DND-41 (cell line): ENCODE measurements around the gene AUTS2.

Experiments
- EZH2 ChIP-seq: IDR thresholded peaks from 3 replicates; pipeline ENCODE4 v1.6.1; 2012; ENCODE audit warnings: borderline replicate concordance, low read depth, mild to moderate bottlenecking, moderate library complexity, low read length, inconsistent platforms; ENCODE audit not compliant: severe bottlenecking
- TF ChIP-seq, protein P1 (sequence below): IDR thresholded peaks from 2 replicates; pipeline ENCODE4 v1.5.1; 2012; ENCODE audit warnings: borderline replicate concordance, low read length, moderate library complexity, mild to moderate bottlenecking; ENCODE audit not compliant: poor library complexity, severe bottlenecking; ENCODE audit errors: extremely low read depth

DNA sequence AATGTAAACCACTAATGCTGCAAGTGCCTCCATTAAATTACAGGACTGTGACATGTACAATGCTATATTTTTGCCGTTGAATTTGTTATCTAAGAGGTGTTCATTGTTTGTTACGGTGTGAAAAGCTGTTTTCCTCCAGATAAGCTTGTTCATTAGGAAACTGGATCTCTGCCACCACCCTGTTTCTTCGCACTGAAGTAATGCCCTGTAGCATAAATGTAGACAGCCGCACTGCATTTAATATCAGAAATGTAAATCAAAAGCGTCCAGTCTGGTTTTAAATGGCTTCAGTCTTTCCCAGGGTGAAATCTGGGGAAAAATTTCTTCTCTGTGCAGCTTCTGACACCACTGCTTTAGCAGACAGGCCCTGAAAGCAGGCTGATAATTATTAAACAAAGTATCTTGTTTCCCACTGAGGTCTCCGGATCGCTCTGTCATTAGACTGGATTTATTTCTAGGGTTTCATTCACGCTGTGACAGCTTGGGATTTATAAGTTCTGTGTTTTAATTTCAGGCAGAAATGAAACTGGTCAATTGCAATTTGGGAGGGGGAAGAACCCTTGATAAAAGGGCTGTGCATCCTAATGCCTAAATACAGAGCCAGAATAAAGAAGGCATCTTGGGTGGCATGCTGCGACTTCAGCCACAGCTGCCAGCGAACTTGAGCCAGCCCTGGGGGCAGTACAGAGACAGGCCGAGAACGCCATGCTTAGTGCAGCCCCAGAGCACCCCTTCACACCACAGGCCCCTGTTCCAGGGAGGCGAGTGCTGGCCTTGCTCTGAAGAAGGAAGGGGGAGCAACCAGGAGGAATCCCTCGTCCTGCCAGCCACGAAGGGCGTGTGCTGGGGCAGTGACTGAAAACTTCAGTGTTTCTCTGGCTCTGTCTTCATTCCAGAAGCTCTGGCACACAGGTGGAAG is 985.9 kb downstream of the AUTS2 start:
- TF ChIP-seq, protein P1, sequence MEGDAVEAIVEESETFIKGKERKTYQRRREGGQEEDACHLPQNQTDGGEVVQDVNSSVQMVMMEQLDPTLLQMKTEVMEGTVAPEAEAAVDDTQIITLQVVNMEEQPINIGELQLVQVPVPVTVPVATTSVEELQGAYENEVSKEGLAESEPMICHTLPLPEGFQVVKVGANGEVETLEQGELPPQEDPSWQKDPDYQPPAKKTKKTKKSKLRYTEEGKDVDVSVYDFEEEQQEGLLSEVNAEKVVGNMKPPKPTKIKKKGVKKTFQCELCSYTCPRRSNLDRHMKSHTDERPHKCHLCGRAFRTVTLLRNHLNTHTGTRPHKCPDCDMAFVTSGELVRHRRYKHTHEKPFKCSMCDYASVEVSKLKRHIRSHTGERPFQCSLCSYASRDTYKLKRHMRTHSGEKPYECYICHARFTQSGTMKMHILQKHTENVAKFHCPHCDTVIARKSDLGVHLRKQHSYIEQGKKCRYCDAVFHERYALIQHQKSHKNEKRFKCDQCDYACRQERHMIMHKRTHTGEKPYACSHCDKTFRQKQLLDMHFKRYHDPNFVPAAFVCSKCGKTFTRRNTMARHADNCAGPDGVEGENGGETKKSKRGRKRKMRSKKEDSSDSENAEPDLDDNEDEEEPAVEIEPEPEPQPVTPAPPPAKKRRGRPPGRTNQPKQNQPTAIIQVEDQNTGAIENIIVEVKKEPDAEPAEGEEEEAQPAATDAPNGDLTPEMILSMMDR: no peak
- TF ChIP-seq EZH2: no peak
